Posterior vena cava (tissue), 2 donors: Measurements from ENCODE around the gene UPK3A. TPM values are rescaled to one million over a fixed set of nuclear protein-coding genes. Genes with fewer than 3 reads are reported as not detected.
"Not testable (repeated sequence)": the region's sequence is repeated elsewhere in the genome, so short reads cannot be mapped to it uniquely, and the experiment has no call there.

Experiments
- DNase-seq: peaks from one replicate; pipeline ENCODE4 v3.0.0-alpha.2; 2020; ENCODE audit warnings: low spot score
- intact Hi-C, 2 donors: fragments of 100-400 bp; cut with DNase I; formaldehyde crosslinking; loops; one replicate each; pipeline versions ENCODE4 v1.14.1 to v1.14.2; 2022 to 2023
- total RNA-seq, 2 donors: library from RNA; stranded (reverse); fragmentation: NEBNext Ultra II Directional; extraction: Animal tissue kit (Norgen Biotek cat#: 25700); gene quantifications; one replicate each; pipeline ENCODE4 v1.2.1, GENCODE V29; 2021
- donor health status: DM: yes; HTN: yes; CAD: no.
- donor health status: DM: yes; HTN: yes; CAD: no.

UPK3A gene
- total RNA-seq, 2 donors from 2014 or later = not detected

GRCh38 chr22:45318168-45318557 lies 33.4 kb downstream of the UPK3A start:
- intact Hi-C loops = no loop called here
- peak; percentile 95 for DNase-seq

- no peak for DNase-seq
- intact Hi-C loops = no loop called here
Measured at GRCh38 chr22:45318558-45319323, 34.0 kb downstream of the UPK3A start.

- intact Hi-C loops = no loop called here
Measured at GRCh38 chr22:45319324-45319685, 34.6 kb downstream of the UPK3A start.

GRCh38 chr22:45320357-45320976 lies 35.7 kb downstream of the UPK3A start:
- intact Hi-C loops = no loop called here
- no peak for DNase-seq

More at GRCh38 chr22:45319324-45319685, 34.6 kb downstream of the UPK3A start:
- DNase-seq = no peak

GRCh38 chr22:45321827-45322226 lies 37.1 kb downstream of the UPK3A start:
- intact Hi-C loops = no loop called here
- no peak for DNase-seq

GRCh38 chr22:45322873-45323525 lies 38.2 kb downstream of the UPK3A start:
- DNase-seq = peak; percentile 26
- intact Hi-C loops = no loop called here

GRCh38 chr22:45323695-45324094 lies 38.9 kb downstream of the UPK3A start:
- intact Hi-C loops = no loop called here
- peak; percentile 52 for DNase-seq

- intact Hi-C loops = no loop called here
- DNase-seq = peak; percentile 28
Measured at GRCh38 chr22:45324311-45324711, 39.6 kb downstream of the UPK3A start.

- peak; percentile 78 for DNase-seq
- intact Hi-C loops = not testable (repeated sequence)
Measured at GRCh38 chr22:45328261-45328660, 43.5 kb downstream of the UPK3A start.

- intact Hi-C loops = no loop called here
- peak; percentile 66 for DNase-seq
Measured at GRCh38 chr22:45328822-45329529, 44.2 kb downstream of the UPK3A start.

GRCh38 chr22:45329530-45329936 lies 44.8 kb downstream of the UPK3A start:
- DNase-seq = peak; percentile 77

GRCh38 chr22:45330548-45330947 lies 45.8 kb downstream of the UPK3A start:
- intact Hi-C loops = loop anchor here in 1 of 2 donors (10.0 kb wide), 1 partner anchor 754 kb away; no protein-coding TSS in a partner anchor
- DNase-seq = peak; percentile 61

More at GRCh38 chr22:45329530-45329936, 44.8 kb downstream of the UPK3A start:
- intact Hi-C loops = no loop called here

GRCh38 chr22:45331486-45331885 lies 46.7 kb downstream of the UPK3A start:
- intact Hi-C loops = loop anchor here in 1 of 2 donors (10.0 kb wide), 1 partner anchor 753 kb away; no protein-coding TSS in a partner anchor
- no peak for DNase-seq

GRCh38 chr22:45332001-45332400 lies 47.3 kb downstream of the UPK3A start:
- intact Hi-C loops = loop anchor here in 1 of 2 donors (10.0 kb wide), 1 partner anchor 753 kb away; no protein-coding TSS in a partner anchor
- DNase-seq = no peak

GRCh38 chr22:45334068-45334467 lies 49.3 kb downstream of the UPK3A start:
- intact Hi-C loops = loop anchor here in 1 of 2 donors (10.0 kb wide), 1 partner anchor 751 kb away; no protein-coding TSS in a partner anchor

GRCh38 chr22:45334528-45334927 lies 49.8 kb downstream of the UPK3A start:
- intact Hi-C loops = loop anchor here in 1 of 2 donors (10.0 kb wide), 1 partner anchor 750 kb away; no protein-coding TSS in a partner anchor
- no peak for DNase-seq

More at GRCh38 chr22:45334068-45334467, 49.3 kb downstream of the UPK3A start:
- DNase-seq = no peak

GRCh38 chr22:45335021-45335818 lies 50.5 kb downstream of the UPK3A start:
- no peak for DNase-seq
- intact Hi-C loops = loop anchor here in 1 of 2 donors (10.0 kb wide), 1 partner anchor 750 kb away; no protein-coding TSS in a partner anchor

- DNase-seq = no peak
- intact Hi-C loops = loop anchor here in 1 of 2 donors (10.0 kb wide), 1 partner anchor 749 kb away; no protein-coding TSS in a partner anchor
Measured at GRCh38 chr22:45335854-45336522, 51.2 kb downstream of the UPK3A start.
